ENCODE measurements around the gene ETV3. TPM values are rescaled to one million over a fixed set of nuclear protein-coding genes. Genes with fewer than 3 reads are reported as not detected.

ETV3 gene
- total and polyA plus RNA-seq, 2 donors from 2014 or later, result 3.5 to 24.8 TPM

DNA sequence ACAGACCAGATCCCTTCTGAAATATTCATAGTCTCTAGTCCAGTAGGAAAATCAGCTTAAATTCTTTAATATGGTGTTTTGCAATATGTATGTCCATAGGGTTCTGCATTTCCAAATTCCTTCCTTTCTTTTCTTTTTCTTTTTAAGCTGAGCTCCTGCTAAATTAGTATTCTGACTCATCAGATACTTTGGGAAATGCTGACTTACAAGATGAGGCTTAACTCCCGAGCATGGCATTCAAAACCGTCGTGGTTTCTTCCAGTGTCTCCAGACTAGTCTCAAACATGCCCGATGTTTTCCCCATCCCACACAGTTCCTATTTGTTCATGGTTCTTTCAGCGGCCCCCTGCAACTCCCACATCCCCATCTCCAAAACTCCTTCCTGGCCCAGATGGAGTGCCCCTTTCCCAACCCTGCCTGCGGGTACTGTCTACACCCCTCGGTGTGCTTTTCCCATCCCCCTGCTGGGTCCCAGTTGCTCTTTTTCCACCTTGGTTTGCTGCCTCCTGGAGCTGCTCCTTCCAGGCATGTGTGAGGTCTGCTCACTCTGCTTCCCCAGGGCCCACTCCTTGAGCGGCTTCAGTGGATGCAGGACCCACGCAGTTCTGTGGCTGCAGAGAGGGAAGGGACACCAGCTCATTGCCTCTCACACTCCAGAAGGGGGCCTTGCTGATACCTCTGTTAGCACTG, 19.5 kb upstream of the ETV3 start:
- no peak overlapping the region for H3K9ac ChIP-seq (ENCODE audit: low read length in 3 of 3)
- H3K4me3 ChIP-seq (ENCODE audit: low read length in 3 of 3), result no peak overlapping the region
- intact Hi-C loops (cut with DNase I), result loop anchor here (5.0 kb wide), 1 partner anchor 65 kb away; no protein-coding TSS in a partner anchor
- H3K36me3 ChIP-seq (ENCODE audit: control insufficient read depth in 2 of 3, insufficient read depth in 3 of 3, low read length in 3 of 3), result no peaks in the 10 kb centered on the region
- H3K27ac ChIP-seq (ENCODE audit: low read depth in 2 of 2, low read length in 2 of 2), result no peak overlapping the region
- FAIRE-seq, result no peak
- peaks cover 0 to 19% (median 12%) of the 10 kb centered on the region in 3 donors for H3K4me1 ChIP-seq (ENCODE audit: control insufficient read depth in 2 of 3, insufficient read depth in 2 of 3, low read depth in 1 of 3, low read length in 3 of 3)
- H3K9me3 ChIP-seq (ENCODE audit: control insufficient read depth in 2 of 3, insufficient read depth in 1 of 3, low read length in 3 of 3), result no peaks in the 10 kb centered on the region
- H3K27me3 ChIP-seq (ENCODE audit: control insufficient read depth, insufficient read depth, low read length), result no peaks in the 10 kb centered on the region
- DNase-seq, result no peak
- TF ChIP-seq CTCF (IDR thresholded peaks at IDR 0.05; ENCODE audit: borderline replicate concordance, extremely low read depth, insufficient read depth), result no peak

DNA sequence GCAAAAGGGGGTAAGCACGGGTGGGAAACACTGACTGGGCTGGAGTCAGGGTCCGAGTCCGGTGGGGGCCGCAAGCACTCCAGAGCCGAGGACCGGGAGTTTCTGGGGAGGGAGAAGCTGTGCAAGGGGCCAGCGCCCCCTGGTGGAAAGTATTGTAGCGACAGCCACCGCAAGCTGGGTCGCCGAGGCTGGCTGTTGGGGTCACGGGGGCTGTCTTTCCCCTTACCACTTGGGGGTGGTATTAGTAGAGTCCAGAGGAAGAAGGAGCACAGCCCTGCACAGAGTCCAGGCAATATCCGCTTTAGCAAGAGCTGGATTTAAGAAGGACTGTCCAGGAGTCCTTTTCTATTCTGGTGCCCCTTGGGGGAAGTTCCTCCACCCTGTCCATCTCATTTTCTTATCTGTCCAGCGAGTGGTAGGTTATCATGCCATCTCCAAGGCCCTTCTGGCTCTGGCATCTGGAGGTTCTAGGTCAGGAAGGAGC, 17.9 kb upstream of the ETV3 start:
- Histone ChIP-seq H3K9ac (ENCODE audit: low read length in 3 of 3) (no peak overlapping the region), H3K9me3 (ENCODE audit: control insufficient read depth in 2 of 3, insufficient read depth in 1 of 3, low read length in 3 of 3) (no peaks in the 10 kb centered on the region), H3K4me1 (ENCODE audit: control insufficient read depth in 2 of 3, insufficient read depth in 2 of 3, low read depth in 1 of 3, low read length in 3 of 3) (peaks cover 0 to 19% (median 12%) of the 10 kb centered on the region in 3 donors), H3K4me3 (ENCODE audit: low read length in 3 of 3) (no peak overlapping the region), H3K27me3 (ENCODE audit: control insufficient read depth, insufficient read depth, low read length) (no peaks in the 10 kb centered on the region), H3K36me3 (ENCODE audit: control insufficient read depth in 2 of 3, insufficient read depth in 3 of 3, low read length in 3 of 3) (no peaks in the 10 kb centered on the region), H3K27ac (ENCODE audit: low read depth in 2 of 2, low read length in 2 of 2) (no peak overlapping the region)
- FAIRE-seq (no peak), DNase-seq (peak; percentile 76 to 90 (median 86))
- TF ChIP-seq CTCF (IDR thresholded peaks at IDR 0.05; ENCODE audit: borderline replicate concordance, extremely low read depth, insufficient read depth), result peak; percentile 89
- intact Hi-C loops (cut with DNase I), result loop anchor here (5.0 kb wide), 1 partner anchor 64 kb away; no protein-coding TSS in a partner anchor

DNA sequence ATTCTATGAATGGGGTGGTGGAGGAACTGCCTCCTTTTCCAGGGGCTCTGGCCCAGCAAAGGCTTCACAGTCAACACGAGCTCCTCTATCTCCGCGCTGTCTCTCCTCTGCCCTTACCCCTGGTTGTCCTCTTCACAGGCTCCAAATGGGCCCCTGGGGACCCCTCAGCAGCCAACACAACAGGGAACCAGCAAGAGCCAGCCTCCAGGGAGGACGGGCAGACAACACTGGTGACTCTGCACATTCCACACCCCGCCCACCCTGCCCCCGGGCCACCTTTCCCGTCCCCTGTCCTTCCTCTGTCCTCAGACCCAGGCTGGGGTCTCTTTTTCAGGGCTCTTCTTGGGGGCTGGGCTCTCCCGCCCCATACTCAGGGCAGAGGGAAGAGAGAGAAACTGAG, 17.5 kb upstream of the ETV3 start:
- Histone ChIP-seq H3K4me3 (ENCODE audit: low read length in 3 of 3) (no peak overlapping the region), H3K27ac (ENCODE audit: low read depth in 2 of 2, low read length in 2 of 2) (peak overlapping the region in 1 of 2 donors; percentile 22), H3K36me3 (ENCODE audit: control insufficient read depth in 2 of 3, insufficient read depth in 3 of 3, low read length in 3 of 3) (no peaks in the 10 kb centered on the region), H3K9me3 (ENCODE audit: control insufficient read depth in 2 of 3, insufficient read depth in 1 of 3, low read length in 3 of 3) (no peaks in the 10 kb centered on the region), H3K4me1 (ENCODE audit: control insufficient read depth in 2 of 3, insufficient read depth in 2 of 3, low read depth in 1 of 3, low read length in 3 of 3) (peaks cover 0 to 19% (median 12%) of the 10 kb centered on the region in 3 donors), H3K27me3 (ENCODE audit: control insufficient read depth, insufficient read depth, low read length) (no peaks in the 10 kb centered on the region), H3K9ac (ENCODE audit: low read length in 3 of 3) (no peak overlapping the region)
- intact Hi-C loops (cut with DNase I), result loop anchor here (5.0 kb wide), 1 partner anchor 63 kb away; no protein-coding TSS in a partner anchor
- TF ChIP-seq CTCF (IDR thresholded peaks at IDR 0.05; ENCODE audit: borderline replicate concordance, extremely low read depth, insufficient read depth), result no peak
- no peak for FAIRE-seq
- peak in 1 of 5 donors; percentile 85 for DNase-seq
